GM12874 (cell line): Measurements from ENCODE around the gene NEXN.

Experiments used
- CTCF ChIP-seq: IDR thresholded peaks from 2 replicates; pipeline ENCODE4 v1.5.1; 2011; ENCODE audit warnings: low read depth, mild to moderate bottlenecking, control low read depth, low read length, moderate library complexity; ENCODE audit not compliant: insufficient read depth

The NEXN gene

GRCh38 chr1:77978969-77979876 lies 90.8 kb downstream of the NEXN start, which contains the start of gene FUBP1:
Gene FUBP1, minus strand, starts transcription at chr1:77979072. Its CDS starts 68 bp downstream, at chr1:77979004.
- peak; percentile 78 for TF ChIP-seq CTCF

- no peak for TF ChIP-seq CTCF
Observed at GRCh38 chr1:77983997-77984355, 95.6 kb downstream of the NEXN start.

DNA sequence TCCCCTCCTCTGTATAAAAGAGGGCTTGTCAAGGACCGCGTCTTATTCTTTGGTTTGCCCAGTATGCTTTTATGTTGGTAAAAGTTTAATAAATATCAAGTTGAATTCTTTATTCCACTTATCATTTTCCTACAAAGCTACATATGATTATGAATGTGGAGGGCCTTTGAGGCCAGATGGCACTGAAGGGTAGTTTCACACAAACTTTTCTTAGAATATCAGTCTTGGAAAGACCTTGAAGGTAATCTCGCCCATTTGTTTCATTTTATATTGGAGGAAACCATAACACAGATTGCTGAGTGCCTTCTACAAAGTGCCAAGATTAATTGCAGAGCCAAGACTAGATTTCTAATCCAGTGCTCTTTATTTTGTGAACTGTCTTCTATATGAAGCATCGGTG lies 96.2 kb downstream of the NEXN start:
- TF ChIP-seq CTCF, result no peak

DNA sequence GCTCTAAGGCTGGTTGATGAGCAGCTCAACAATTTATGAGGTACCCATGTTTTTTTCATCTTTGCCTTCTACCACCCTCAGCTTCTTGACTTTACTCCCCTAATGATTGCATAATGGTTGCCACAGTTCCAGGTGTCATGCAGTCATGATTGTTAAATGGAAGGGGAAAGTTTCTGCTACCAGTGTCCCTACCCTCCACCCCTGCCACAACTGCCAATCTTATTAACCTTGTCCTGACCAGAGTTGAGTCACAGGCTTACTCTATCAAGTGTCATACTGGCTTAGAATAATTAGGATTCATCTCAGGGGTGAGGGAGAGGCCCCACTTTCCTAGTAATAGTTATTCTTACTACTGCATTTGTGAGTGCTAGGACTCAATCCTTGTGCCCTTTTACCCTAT lies 98.4 kb downstream of the NEXN start:
- no peak for TF ChIP-seq CTCF

DNA sequence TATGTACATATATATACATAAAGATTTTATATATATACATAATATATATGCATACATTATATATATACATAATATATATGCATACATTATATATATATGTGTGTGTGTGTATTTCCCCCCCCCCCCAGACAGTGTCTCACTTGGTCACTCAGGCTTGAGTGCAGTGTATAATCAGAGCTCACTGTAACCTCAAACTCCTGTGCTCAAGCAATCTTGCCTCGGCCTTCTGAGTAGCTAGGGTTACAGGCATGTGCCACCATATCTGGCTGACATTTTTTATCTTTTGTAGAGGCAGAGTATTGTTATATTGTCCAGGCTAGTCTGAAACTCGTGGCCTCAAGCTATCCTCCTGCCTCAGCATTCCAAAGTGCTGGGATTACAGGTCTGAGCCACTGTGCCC lies 99.5 kb downstream of the NEXN start:
- TF ChIP-seq CTCF, result no peak

DNA sequence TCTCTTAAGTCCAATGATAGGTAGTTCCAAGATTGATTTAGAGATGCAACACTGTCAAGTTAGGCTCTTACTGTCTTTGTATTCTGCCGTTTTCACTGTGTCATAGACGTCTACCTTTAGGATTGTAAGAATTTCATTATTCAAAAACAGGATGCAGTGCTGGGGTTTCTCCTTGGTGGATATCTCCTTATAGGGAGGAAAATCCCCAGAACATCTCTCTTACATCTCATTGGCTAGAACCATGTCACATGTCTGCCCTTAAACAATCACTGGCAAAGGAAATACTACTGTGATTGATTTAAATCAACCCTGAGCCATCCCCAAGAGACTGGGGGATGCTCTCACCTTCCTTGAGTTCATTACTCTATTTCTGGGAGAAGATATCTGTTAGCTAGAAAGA lies 101.3 kb downstream of the NEXN start:
- no peak for TF ChIP-seq CTCF

DNA sequence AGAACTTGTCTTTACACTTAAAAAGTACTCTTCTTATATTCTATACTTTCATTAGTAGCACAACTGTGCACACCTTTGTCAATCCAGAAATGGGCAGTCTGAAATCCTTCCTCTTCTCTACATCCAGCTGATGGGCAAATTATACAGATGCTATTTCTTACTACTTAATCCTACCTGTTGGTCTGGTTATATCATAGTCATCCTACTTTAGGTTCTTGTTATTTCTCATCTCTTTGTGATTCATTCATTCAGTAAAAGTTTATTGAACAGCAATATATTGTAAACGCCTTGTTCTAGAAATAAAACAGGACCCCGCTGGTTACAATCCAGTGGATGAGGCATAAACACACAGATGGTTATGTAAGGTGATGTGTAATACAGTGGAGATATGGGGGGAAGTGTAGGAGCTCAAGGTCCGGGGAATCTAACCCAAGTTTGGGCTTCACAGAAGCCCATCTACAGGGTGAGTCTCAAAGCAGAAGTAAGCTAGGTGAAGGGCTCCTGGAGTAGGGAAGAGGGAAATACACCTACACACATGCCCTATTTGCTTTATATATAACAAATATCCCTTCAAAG lies 102.3 kb downstream of the NEXN start:
- TF ChIP-seq CTCF, result no peak
